Measurements from ENCODE around the gene LCN6. TPM values are rescaled to one million over a fixed set of nuclear protein-coding genes. Genes with fewer than 3 reads are reported as not detected.
A peak's percentile ranks its signal among the peaks of the same experiment; 100 is the strongest.

LCN6 gene
- total and polyA plus RNA-seq, 2 of the 13 experiments (the other 11 are each of a cell fraction or from before 2014, with no cell fraction given): not detected

- peak; percentile 11; the same call in 1 of the 2 replicates for TF ChIP-seq TFAP4 (IDR thresholded peaks at IDR 0.05; ENCODE audit: borderline replicate concordance, low read depth)
- TF ChIP-seq MBNL3 (CRISPR knock-in tag; conservative IDR thresholded peaks at IDR 0.05): no peak
- TF ChIP-seq POLR2A (IDR thresholded peaks at IDR 0.05; ENCODE audit: insufficient read depth in 1 of 2, low read depth in 2 of 2, low read length in 2 of 2): peak in 1 of 2 experiments; percentile 49; a peak in 1 of 4 replicates
- peak; percentile 19; the same call in 1 of the 2 replicates for TF ChIP-seq ZNF709 (CRISPR knock-in tag; IDR thresholded peaks at IDR 0.05)
- TF ChIP-seq MYNN (CRISPR knock-in tag; IDR thresholded peaks at IDR 0.05; ENCODE audit: low read depth): 0 out of 2 replicates have a peak, but pooled peaks have one; percentile 39
- peak; percentile 87 for TF ChIP-seq MED1 (CRISPR knock-in tag; IDR thresholded peaks at IDR 0.05)
- TF ChIP-seq ZSCAN5A (CRISPR knock-in tag; IDR thresholded peaks at IDR 0.05; ENCODE audit: borderline replicate concordance): 0 out of 2 replicates have a peak, but pooled peaks have one; percentile 54
- peak; percentile 41 for TF ChIP-seq ZNF547 (CRISPR knock-in tag; IDR thresholded peaks at IDR 0.05)
- 0 out of 2 replicates have a peak, but pooled peaks have one; percentile 25 for TF ChIP-seq THAP7 (CRISPR knock-in tag; IDR thresholded peaks at IDR 0.05)
- TF ChIP-seq ZSCAN25 (CRISPR knock-in tag; IDR thresholded peaks at IDR 0.05): 0 out of 2 replicates have a peak, but pooled peaks have one; percentile 15
- TF ChIP-seq KDM4B (CRISPR knock-in tag; IDR thresholded peaks at IDR 0.05): 0 out of 2 replicates have a peak, but pooled peaks have one; percentile 14
- peak; percentile 90 for TF ChIP-seq SP4 (CRISPR knock-in tag; IDR thresholded peaks at IDR 0.05)
- TF ChIP-seq NFE2L1 (CRISPR knock-in tag; IDR thresholded peaks at IDR 0.05; ENCODE audit: borderline replicate concordance): 0 out of 2 replicates have a peak, but pooled peaks have one; percentile 25
- TF ChIP-seq EEA1 (CRISPR knock-in tag; IDR thresholded peaks at IDR 0.05; ENCODE audit: borderline replicate concordance): 0 out of 2 replicates have a peak, but pooled peaks have one; percentile 75
- TF ChIP-seq ERF (CRISPR knock-in tag; IDR thresholded peaks at IDR 0.05): peak; percentile 23; the same call in 1 of the 2 replicates
- 0 out of 2 replicates have a peak, but pooled peaks have one; percentile 13 for TF ChIP-seq ZNF503 (CRISPR knock-in tag; IDR thresholded peaks at IDR 0.05)
- TF ChIP-seq BCL6 (CRISPR knock-in tag; IDR thresholded peaks at IDR 0.05): 0 out of 2 replicates have a peak, but pooled peaks have one; percentile 9
- peak; percentile 23; the same call in 1 of the 2 replicates for TF ChIP-seq HNF1A (IDR thresholded peaks at IDR 0.05; ENCODE audit: low read depth)
- TF ChIP-seq HNF1A (CRISPR knock-in tag; IDR thresholded peaks at IDR 0.05; ENCODE audit: borderline replicate concordance): no peak
Measured at GRCh38 chr9:136790640-136791515, 42.6 kb upstream of the LCN6 start, which contains the start of gene TMEM141 (continued).
